Measurements from ENCODE around the gene GPR149.

GPR149 gene

GRCh38 chr3:154384479-154384878, 45.5 kb downstream of the GPR149 start:
- no peak for DNase-seq (ENCODE audit: extremely low read depth, low read depth)
- H3K4me3 ChIP-seq (replicated peaks; ENCODE audit: low read depth, low read length): no peak overlapping the region
- TF ChIP-seq CTCF (IDR thresholded peaks at IDR 0.05; ENCODE audit: low read depth, low read length, missing control alignments): no peak

- DNase-seq (ENCODE audit: extremely low read depth, low read depth): peak; percentile 2
- no peak overlapping the region for H3K4me3 ChIP-seq (replicated peaks; ENCODE audit: low read depth, low read length)
- no peak for TF ChIP-seq CTCF (IDR thresholded peaks at IDR 0.05; ENCODE audit: low read depth, low read length, missing control alignments)
These were observed 51.7 kb downstream of the GPR149 start for GRCh38 chr3:154378311-154378710.

- no peak overlapping the region for H3K4me3 ChIP-seq (replicated peaks; ENCODE audit: low read depth, low read length)
- TF ChIP-seq CTCF (IDR thresholded peaks at IDR 0.05; ENCODE audit: low read depth, low read length, missing control alignments): no peak
- no peak for DNase-seq (ENCODE audit: extremely low read depth, low read depth)
These were observed 62.8 kb downstream of the GPR149 start for GRCh38 chr3:154367221-154367620.

GRCh38 chr3:154364849-154365248, 65.1 kb downstream of the GPR149 start:
- no peak for TF ChIP-seq CTCF (IDR thresholded peaks at IDR 0.05; ENCODE audit: low read depth, low read length, missing control alignments)
- no peak overlapping the region for H3K4me3 ChIP-seq (replicated peaks; ENCODE audit: low read depth, low read length)
- DNase-seq (ENCODE audit: extremely low read depth, low read depth): no peak

- TF ChIP-seq CTCF (IDR thresholded peaks at IDR 0.05; ENCODE audit: low read depth, low read length, missing control alignments): no peak
- no peak overlapping the region for H3K4me3 ChIP-seq (replicated peaks; ENCODE audit: low read depth, low read length)
- DNase-seq (ENCODE audit: extremely low read depth, low read depth): no peak
These were observed 68.9 kb downstream of the GPR149 start for GRCh38 chr3:154361099-154361498.

- DNase-seq (ENCODE audit: extremely low read depth, low read depth): no peak
- no peak overlapping the region for H3K4me3 ChIP-seq (replicated peaks; ENCODE audit: low read depth, low read length)
These were observed 74.0 kb downstream of the GPR149 start for GRCh38 chr3:154356009-154356408.

More at GRCh38 chr3:154356009-154356408, 74.0 kb downstream of the GPR149 start:
- no peak for TF ChIP-seq CTCF (IDR thresholded peaks at IDR 0.05; ENCODE audit: low read depth, low read length, missing control alignments)

Data from HFF-Myc (cell line).